Caco-2 (cell line): ENCODE data around the gene HELLS. TPM values are rescaled to one million over a fixed set of nuclear protein-coding genes. Genes with fewer than 3 reads are reported as not detected.
"Not testable (repeated sequence)": the region's sequence is repeated elsewhere in the genome, so short reads cannot be mapped to it uniquely, and the experiment has no call there.

Experiments used
- BruUV-seq: library from RNA; stranded (reverse); fragments of 400-500 nt; replicated peaks from 2 replicates; lab custom pipeline; 2021; lab: Mats Ljungman, UMichigan
- CTCF ChIA-PET: fragments of 300-600 bp; sonication (Branson Sonifier 250); formaldehyde crosslinking; loops from one replicate; lab custom pipeline; 2022; ENCODE audit warnings: antibody characterized with exemption; lab: Charles Lee
- POLR2A ChIA-PET: fragments of 300-600 bp; sonication (Branson Sonifier 250); formaldehyde crosslinking; loops from one replicate; lab custom pipeline; 2022; ENCODE audit warnings: antibody characterized with exemption; lab: Charles Lee
- DNase-seq, 2 experiments: peaks; one replicate each; pipeline versions ENCODE4 v3.0.0 to v3.0.0-alpha.2; 2020 to 2022
- H3K27me3 ChIP-seq: replicated peaks from 2 replicates; pipeline ENCODE4 v1.6.0; 2011; ENCODE audit warnings: low read length; ENCODE audit not compliant: control insufficient read depth, insufficient read depth
- H3K36me3 ChIP-seq: 2 replicates; pipeline ENCODE4 v1.5.1; 2011; ENCODE audit warnings: low read length; ENCODE audit not compliant: control insufficient read depth, insufficient read depth
- H3K4me1 ChIP-seq: fragments of 250-450 bp; sonication (Bioruptor Pico); 2 replicates; pipeline ENCODE4 v1.5.1; 2020; ENCODE audit warnings: mild to moderate bottlenecking
- H3K4me3 ChIP-seq: 2 replicates; pipeline ENCODE4 v1.5.1; 2011; ENCODE audit warnings: low read depth, mild to moderate bottlenecking, control low read depth, low read length
- H3K9me3 ChIP-seq: fragments of 250-450 bp; sonication (Bioruptor Pico); 2 replicates; pipeline ENCODE4 v1.5.1; 2020; ENCODE audit warnings: mild to moderate bottlenecking, moderate library complexity
- H3K27ac Mint-ChIP-seq: one replicate; pipeline ENCODE4 v1.8.0; 2022; ENCODE audit warnings: mixed read lengths; ENCODE audit not compliant: unreplicated experiment
- H3K27me3 Mint-ChIP-seq: one replicate; pipeline ENCODE4 v1.8.0; 2022; ENCODE audit warnings: mixed read lengths; ENCODE audit not compliant: insufficient read depth, unreplicated experiment
- H3K36me3 Mint-ChIP-seq: one replicate; pipeline ENCODE4 v1.8.0; 2022; ENCODE audit warnings: mild to moderate bottlenecking, mixed read lengths; ENCODE audit not compliant: insufficient read depth, unreplicated experiment
- H3K4me1 Mint-ChIP-seq: one replicate; pipeline ENCODE4 v1.8.0; 2022; ENCODE audit warnings: low read depth, mixed read lengths; ENCODE audit not compliant: unreplicated experiment
- H3K4me3 Mint-ChIP-seq: one replicate; pipeline ENCODE4 v1.8.0; 2022; ENCODE audit warnings: mild to moderate bottlenecking, moderate library complexity, mixed read lengths; ENCODE audit not compliant: unreplicated experiment
- H3K9me3 Mint-ChIP-seq: one replicate; pipeline ENCODE4 v1.8.0; 2022; ENCODE audit warnings: mixed read lengths; ENCODE audit not compliant: unreplicated experiment
- intact Hi-C: fragments of 100-400 bp; cut with micrococcal nuclease; formaldehyde crosslinking; loops from one replicate; pipeline ENCODE4 v1.10.0; 2022; ENCODE audit not compliant: unreplicated experiment
- total RNA-seq: library from RNA; stranded (reverse); gene quantifications from 2 replicates; pipeline ENCODE4 v1.2.3, GENCODE V29; 2022
- TF ChIP-seq, protein P1 (sequence below), 2 experiments: fragments of 200-600 bp in 1 of 2; IDR thresholded peaks; 1 replicate in 1 of 2; 2 replicates in 1 of 2; pipeline versions ENCODE4 v1.5.1 to v1.8.0; 2011 to 2022; ENCODE audit warnings: antibody characterized with exemption in 1 of 2, control low read depth in 1 of 2, inconsistent platforms in 1 of 2, low read depth in 1 of 2, low read length in 1 of 2, mild to moderate bottlenecking in 1 of 2, moderate library complexity in 1 of 2; ENCODE audit not compliant: insufficient read depth in 1 of 2, severe bottlenecking in 1 of 2, unreplicated experiment in 1 of 2

The HELLS gene
- total RNA-seq, 1 experiment from 2014 or later = 189 TPM

DNA sequence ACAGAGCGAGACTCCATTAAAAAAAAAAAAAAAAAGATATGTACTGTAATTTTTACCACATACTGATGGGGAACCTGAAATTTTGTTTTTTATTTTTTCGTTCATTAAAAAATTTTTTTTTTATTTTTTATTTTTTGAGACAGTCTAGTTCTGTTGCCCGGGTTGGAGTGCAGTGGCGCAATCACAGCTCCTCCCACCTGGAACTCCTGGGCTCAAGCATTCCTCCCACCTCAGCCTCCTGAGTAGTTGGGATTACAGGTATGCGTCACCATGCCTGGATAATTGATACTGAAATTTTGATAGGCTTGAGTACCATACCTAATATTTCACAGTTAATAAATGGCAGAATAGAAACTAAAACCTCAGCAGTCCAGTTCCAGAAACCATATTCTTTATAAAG is 20.9 kb upstream of the HELLS start:
- H3K4me3 ChIP-seq = no peak overlapping the region
- H3K36me3 Mint-ChIP-seq = peaks cover 59% of the 10 kb centered on the region
- peaks cover 2% of the 10 kb centered on the region; the same call in 1 of the 2 replicates for H3K36me3 ChIP-seq
- POLR2A ChIA-PET = no interaction called here
- no peak overlapping the region for H3K27ac Mint-ChIP-seq
- H3K9me3 ChIP-seq = no peaks in the 10 kb centered on the region
- H3K4me1 ChIP-seq = no peaks in the 10 kb centered on the region
- H3K4me3 Mint-ChIP-seq = no peak overlapping the region
- no peaks in the 10 kb centered on the region for H3K27me3 Mint-ChIP-seq
- H3K27me3 ChIP-seq = no peaks in the 10 kb centered on the region
- H3K9me3 Mint-ChIP-seq = no peaks in the 10 kb centered on the region
- intact Hi-C loops = no loop called here
- BruUV-seq = no TSS peak
- no peak for DNase-seq
- TF ChIP-seq, protein P1, sequence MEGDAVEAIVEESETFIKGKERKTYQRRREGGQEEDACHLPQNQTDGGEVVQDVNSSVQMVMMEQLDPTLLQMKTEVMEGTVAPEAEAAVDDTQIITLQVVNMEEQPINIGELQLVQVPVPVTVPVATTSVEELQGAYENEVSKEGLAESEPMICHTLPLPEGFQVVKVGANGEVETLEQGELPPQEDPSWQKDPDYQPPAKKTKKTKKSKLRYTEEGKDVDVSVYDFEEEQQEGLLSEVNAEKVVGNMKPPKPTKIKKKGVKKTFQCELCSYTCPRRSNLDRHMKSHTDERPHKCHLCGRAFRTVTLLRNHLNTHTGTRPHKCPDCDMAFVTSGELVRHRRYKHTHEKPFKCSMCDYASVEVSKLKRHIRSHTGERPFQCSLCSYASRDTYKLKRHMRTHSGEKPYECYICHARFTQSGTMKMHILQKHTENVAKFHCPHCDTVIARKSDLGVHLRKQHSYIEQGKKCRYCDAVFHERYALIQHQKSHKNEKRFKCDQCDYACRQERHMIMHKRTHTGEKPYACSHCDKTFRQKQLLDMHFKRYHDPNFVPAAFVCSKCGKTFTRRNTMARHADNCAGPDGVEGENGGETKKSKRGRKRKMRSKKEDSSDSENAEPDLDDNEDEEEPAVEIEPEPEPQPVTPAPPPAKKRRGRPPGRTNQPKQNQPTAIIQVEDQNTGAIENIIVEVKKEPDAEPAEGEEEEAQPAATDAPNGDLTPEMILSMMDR (IDR thresholded peaks at IDR 0.05; ENCODE audit: insufficient read depth in 1 of 2, low read depth in 1 of 2, low read length in 1 of 2, severe bottlenecking in 1 of 2, unreplicated experiment in 1 of 2) = no peak
- H3K4me1 Mint-ChIP-seq = no peaks in the 10 kb centered on the region
- CTCF ChIA-PET = no interaction called here

DNA sequence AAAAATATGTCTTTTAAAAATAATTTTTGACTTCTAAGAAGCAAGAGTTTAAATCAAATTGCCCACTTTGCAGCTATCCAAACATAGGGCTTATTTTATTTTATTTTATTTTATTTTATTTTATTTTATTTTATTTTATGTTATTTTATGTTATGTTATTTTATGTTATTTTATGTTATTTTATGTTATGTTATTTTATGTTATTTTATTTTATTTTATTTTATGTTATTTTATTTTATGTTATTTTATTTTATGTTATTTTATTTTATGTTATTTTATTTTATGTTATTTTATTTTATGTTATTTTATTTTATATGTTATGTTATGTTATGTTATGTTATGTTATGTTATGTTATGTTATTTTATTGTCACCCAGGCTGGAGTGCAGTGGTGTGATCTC is 14.0 kb upstream of the HELLS start:
- BruUV-seq, H3K4me1 Mint-ChIP-seq, H3K27me3 Mint-ChIP-seq, CTCF ChIA-PET, H3K4me3 Mint-ChIP-seq, DNase-seq, H3K4me1 ChIP-seq, intact Hi-C loops, H3K36me3 ChIP-seq, H3K4me3 ChIP-seq, H3K27me3 ChIP-seq, H3K27ac Mint-ChIP-seq, H3K9me3 ChIP-seq, H3K9me3 Mint-ChIP-seq, POLR2A ChIA-PET: not testable (repeated sequence)
- peaks cover 48% of the 10 kb centered on the region for H3K36me3 Mint-ChIP-seq

DNA sequence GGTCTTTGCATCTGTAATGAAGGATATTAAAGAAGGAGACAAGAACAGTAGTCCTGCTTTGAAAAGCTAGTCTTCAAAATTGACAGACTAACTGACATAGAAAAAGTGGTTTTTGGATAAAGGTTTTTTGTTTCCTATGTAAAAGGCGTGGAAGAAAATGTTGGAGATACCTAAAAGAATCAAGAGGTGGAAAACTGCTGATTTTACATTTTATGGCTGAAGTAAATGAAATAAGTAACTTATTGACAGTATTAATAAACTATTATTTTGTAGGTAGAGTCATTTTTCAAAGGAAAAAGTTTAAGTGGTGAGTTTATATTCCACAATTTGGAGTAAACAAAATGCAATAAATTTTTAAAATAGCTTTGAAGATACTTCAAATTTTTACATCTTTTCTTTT is 12.6 kb upstream of the HELLS start:
- BruUV-seq = no TSS peak
- H3K4me3 ChIP-seq = no peak overlapping the region
- H3K27me3 Mint-ChIP-seq = no peaks in the 10 kb centered on the region
- ChIA-PET POLR2A (no interaction called here), CTCF (no interaction called here)
- peaks cover 36% of the 10 kb centered on the region for H3K36me3 Mint-ChIP-seq
- no peak for DNase-seq
- H3K36me3 ChIP-seq = 0 out of 2 replicates have a peak, but pooled peaks cover 1% of the 10 kb centered on the region
- intact Hi-C loops = no loop called here
- H3K4me3 Mint-ChIP-seq = no peak overlapping the region
- H3K27ac Mint-ChIP-seq = no peak overlapping the region
- no peaks in the 10 kb centered on the region for H3K4me1 Mint-ChIP-seq
- H3K9me3 Mint-ChIP-seq = no peaks in the 10 kb centered on the region
- H3K4me1 ChIP-seq = no peaks in the 10 kb centered on the region
- no peaks in the 10 kb centered on the region for H3K27me3 ChIP-seq
- TF ChIP-seq, protein P1 (IDR thresholded peaks at IDR 0.05; ENCODE audit: insufficient read depth in 1 of 2, low read depth in 1 of 2, low read length in 1 of 2, severe bottlenecking in 1 of 2, unreplicated experiment in 1 of 2) = no peak
- H3K9me3 ChIP-seq = no peaks in the 10 kb centered on the region

DNA sequence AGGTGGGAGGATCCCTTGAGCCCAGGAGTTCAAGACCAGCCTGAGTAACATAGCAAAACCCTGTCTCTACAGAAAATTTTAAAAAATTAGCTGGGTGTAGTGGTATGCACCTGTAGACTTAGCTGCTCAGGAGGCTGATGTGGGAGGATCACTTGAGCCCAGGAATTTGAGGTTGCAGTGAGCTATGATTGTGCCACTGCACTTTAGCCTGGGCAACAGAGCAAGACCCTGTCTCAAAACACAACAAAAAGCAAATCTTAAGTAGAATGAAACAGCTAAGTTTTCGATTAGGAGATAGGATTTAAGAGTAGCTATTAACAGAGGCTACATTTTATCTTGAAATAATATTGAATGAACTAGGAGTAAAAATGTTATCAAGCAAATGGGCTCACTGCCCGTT is 3.3 kb upstream of the HELLS start:
- CTCF ChIA-PET = interaction anchor here (0.7 kb wide), 1 partner anchor 421 kb away, joined by 3 read pairs; no protein-coding TSS in a partner anchor
- peaks cover 16% of the 10 kb centered on the region for H3K4me1 ChIP-seq
- H3K27me3 Mint-ChIP-seq, H3K4me3 Mint-ChIP-seq, H3K27me3 ChIP-seq, H3K27ac Mint-ChIP-seq, DNase-seq, H3K4me3 ChIP-seq, H3K36me3 ChIP-seq, H3K9me3 Mint-ChIP-seq, POLR2A ChIA-PET, BruUV-seq, intact Hi-C loops, H3K9me3 ChIP-seq: not testable (repeated sequence)
- H3K4me1 Mint-ChIP-seq = peaks cover 15% of the 10 kb centered on the region
- peaks cover 49% of the 10 kb centered on the region for H3K36me3 Mint-ChIP-seq
